DMS153 (cell line): ENCODE results near the gene NMT1.

Source experiments
- DNase-seq: peaks from one replicate; lab custom pipeline; 2025; lab: John Stamatoyannopoulos, UW

Gene NMT1

GRCh38 chr17:45081047-45081703 lies 20.1 kb downstream of the NMT1 start:
- DNase-seq = no peak

DNA sequence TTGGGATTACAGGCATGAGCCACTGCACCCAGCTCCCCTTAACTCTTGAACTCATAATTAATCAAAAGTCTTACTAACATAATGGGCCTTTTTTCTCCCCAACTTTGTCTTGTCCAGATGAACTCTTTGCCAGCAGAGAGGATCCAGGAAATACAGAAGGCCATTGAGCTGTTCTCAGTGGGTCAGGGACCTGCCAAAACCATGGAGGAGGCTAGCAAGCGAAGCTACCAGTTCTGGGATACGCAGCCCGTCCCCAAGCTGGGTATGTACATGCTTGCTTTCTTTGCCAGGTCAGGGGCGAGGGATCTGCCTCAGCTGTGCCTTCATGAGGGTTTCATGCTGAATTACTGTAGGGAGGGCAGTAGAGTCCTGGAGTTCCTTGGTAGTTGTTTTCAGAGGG lies 25.3 kb downstream of the NMT1 start:
- DNase-seq = no peak

GRCh38 chr17:45086865-45087503 lies 25.9 kb downstream of the NMT1 start:
- no peak for DNase-seq

DNA sequence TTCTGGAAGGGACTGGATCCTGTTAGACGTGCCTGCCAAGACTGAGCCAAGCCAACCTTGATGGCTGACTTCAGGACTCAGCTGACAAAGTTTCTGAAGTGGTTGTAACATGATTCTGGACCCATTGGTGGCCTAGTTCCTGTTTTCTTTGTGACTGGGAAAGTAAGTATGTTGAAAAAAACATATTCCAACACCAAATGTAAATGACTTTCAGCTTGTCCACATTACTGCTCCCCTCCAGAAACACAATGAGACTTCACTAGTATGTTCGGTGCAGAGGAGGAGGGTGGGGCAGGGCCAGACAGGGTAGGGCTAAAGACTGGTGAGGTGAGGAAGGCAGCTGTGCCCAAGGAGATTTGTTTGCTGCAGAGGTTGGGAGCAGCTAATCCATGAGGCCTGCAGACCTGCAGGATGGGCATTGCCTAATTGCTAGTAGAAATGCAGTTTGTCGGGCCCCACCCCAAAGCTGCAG lies 26.4 kb downstream of the NMT1 start:
- DNase-seq = no peak

DNA sequence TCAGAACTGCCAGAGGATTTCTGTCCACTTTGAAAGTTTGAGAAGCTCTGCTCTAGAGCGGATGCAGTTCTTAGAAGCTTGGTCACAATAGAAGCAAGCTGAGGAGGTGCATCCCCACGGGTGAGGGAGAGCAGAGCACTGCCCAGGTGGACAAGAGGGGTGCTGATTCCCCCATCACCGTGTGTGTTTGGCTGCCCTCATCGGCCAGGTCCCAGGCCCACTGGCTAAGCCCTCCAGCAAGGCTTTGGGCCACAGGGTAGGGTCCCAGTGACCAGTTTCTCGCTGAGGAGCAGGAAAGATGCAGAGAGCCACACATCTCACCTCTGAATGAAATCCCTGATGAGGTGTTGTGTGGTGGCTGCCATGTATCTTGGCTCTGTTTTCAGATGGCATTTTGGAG lies 26.9 kb downstream of the NMT1 start:
- no peak for DNase-seq

GRCh38 chr17:45088741-45089140 lies 27.6 kb downstream of the NMT1 start:
- no peak for DNase-seq

GRCh38 chr17:45090711-45091110 lies 29.6 kb downstream of the NMT1 start:
- DNase-seq = no peak

DNA sequence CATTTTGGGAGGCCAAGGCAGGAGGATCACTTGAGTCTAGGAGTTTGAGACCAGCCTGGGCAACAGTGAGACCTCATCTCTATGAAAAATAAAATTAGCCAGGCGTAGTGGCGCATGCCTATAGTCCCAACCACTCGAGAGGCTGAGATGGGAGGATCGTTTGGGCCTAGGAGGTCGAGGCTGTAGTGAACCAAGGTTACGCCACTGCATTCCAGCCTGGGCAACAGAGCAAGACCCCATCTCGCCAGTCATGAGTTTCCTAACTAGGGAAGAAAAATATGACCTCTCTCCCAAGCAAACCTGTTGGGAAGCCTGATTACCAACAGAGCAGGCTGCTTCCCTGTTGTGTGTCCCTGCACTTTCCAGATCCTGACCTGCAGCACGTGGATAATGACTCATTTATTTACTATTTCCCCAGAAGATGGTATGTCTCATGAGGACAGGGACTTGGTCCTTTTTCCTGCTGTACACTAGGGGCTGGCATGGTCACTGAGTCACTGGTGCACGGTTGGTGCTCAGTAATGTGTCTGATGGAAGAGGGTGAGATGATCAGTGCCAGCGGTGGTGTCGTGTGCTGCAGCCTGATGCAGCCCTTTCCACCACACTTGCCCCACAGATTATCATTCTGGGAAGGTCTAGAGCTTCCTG lies 30.8 kb downstream of the NMT1 start:
- DNase-seq = no peak

- no peak for DNase-seq
Measured at GRCh38 chr17:45092911-45093430, 31.9 kb downstream of the NMT1 start.

GRCh38 chr17:45093444-45094110 lies 32.5 kb downstream of the NMT1 start:
- no peak for DNase-seq

DNA sequence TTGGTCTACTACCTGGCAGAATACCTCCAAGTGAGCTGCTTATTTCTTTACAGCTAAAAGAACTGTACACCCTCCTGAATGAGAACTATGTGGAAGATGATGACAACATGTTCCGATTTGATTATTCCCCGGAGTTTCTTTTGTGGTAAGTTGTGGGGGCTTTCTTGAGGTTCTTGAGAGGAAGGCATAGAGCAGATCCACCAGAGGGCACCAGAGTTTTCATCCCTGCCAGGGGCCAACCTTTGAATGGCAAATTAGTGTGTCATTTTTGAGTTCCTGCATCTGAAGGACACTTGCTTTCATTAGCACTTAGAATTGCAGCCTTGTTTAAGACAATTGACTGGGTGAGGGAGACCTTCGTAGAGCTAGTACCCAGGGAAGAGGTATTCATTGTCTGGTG lies 35.0 kb downstream of the NMT1 start:
- DNase-seq = no peak

DNA sequence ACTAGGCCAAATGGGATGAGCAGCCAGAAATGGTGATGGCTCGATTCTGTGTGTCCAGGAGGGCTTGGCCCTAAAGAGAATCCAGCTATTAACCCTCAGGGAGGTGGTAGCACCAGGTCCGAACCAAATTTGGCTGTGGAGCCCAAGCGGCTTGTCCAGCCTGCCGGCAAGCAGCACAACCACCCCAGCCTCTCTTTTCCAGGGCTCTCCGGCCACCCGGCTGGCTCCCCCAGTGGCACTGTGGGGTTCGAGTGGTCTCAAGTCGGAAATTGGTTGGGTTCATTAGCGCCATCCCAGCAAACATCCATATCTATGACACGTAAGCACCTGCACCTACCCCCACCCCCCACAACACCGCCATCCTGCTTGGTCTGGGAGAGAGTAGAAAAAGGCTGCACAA lies 35.8 kb downstream of the NMT1 start:
- DNase-seq = no peak

DNA sequence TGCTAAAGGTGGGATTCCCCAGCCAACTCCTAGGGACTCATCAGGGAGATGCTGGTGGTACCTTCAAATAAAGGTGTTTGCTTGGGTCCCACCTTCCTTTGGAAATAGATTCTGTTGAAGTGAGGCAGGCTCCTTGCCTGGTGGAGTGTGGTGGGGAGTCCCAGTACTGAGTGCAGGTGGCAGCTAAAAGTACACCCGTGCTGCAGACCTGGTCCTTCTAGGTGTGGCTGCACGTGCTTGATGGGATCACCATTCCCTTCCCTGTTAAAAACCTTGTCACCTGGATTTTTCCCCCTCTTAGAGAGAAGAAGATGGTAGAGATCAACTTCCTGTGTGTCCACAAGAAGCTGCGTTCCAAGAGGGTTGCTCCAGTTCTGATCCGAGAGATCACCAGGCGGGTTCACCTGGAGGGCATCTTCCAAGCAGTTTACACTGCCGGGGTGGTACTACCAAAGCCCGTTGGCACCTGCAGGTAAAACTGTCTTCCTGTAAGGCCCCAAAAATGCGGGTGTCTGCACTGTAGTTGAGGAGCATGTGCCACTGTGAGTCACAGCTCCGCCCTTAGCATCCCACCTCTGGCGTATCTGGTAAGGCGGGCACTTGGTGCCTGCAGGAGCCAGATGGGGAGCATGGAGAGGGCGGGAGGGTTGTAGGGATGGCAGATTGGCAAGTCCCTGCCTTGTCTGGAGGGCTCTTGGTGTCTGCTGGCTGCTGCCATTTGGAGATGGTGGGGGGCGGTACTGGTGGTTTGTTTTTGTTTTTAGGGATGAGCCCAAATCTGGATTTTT lies 37.2 kb downstream of the NMT1 start:
- DNase-seq = no peak

- peak; percentile 38 for DNase-seq
Measured at GRCh38 chr17:45098869-45099616, 37.9 kb downstream of the NMT1 start.

GRCh38 chr17:45101546-45101882 lies 40.4 kb downstream of the NMT1 start:
- no peak for DNase-seq

DNA sequence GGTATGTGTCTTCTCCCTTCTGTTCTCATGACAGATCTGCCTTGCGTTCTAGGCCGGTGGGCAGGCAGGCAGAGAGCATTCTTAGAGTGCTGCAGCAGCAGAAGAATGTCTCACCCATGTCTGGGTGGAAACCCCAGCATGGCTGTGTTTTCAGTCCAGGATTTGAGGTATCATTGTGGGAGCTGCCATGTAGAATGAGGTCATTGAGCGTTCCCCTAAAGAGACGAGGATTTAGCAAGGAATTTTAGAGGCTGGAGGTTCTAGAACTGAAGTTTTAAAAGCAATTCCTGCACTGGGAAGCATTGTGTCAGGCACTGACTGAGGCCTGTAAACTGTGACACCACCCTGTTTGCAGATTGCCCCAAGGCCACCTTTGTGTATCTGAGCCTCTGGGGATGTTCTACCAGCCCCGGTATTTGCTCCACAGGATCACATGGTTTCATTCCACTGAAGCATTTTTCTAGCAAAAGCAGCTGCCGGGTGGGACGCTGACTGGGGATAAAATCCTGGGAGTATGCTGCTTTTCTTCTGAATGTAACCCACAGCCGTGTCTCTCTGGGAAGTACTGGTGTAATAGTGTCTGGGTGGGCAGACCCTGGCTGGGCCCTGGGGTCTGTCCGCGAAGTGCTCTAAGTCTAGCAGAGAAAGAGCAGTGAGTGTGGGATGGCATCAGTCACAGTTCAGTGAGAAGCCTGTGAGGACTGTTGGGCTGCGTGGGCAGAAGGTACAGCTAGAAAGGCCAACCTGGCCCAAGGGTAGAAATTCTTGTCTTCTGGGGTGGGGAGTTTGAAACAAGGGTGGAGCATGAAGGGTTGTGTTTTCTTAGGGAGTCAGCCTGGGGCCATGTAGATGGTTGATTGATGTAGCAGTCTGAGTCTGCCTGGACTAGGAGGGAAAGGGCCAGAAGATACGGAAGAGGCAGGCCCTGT lies 41.0 kb downstream of the NMT1 start:
- no peak for DNase-seq

GRCh38 chr17:45102856-45103255 lies 41.7 kb downstream of the NMT1 start:
- no peak for DNase-seq

GRCh38 chr17:45103269-45103795 lies 42.2 kb downstream of the NMT1 start:
- no peak for DNase-seq

DNA sequence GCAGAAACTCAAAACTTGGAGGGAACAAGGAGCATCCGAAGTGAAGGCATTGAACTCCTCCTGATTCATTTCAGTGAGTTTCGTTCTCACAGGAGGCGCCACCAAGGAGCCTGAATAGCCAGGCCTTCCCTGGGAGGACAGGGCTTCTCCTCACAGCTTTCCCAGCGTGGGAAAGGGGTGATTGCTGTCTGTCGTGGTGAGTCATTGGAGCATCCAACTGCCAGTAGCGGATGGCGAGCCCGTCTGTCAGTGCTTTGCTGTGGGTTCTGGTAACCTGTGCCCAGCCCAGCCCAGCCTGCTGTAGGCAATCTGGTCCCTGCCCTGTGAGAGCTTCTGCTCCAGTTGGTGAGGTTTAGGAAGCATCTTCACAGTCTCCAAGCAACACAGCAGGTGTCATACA lies 42.9 kb downstream of the NMT1 start:
- DNase-seq = no peak

DNA sequence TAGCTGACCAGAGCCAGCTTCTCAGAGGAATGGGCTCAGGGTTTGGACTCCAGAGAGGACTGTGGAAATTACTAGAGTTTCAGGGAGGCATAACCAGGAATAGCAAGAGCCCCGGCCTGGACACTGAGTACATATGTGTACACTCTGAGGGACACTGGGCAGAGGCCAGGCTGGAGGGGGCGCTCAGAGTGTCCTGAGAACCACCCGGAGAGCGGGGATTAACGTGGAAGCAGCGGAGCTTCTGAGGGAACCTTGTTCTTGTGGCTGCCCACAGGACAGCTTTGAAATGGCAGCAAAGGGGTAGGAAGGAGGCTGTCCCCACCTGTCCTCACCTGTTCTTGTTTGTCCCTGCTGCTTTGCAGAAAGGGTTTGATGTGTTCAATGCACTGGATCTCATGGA lies 43.4 kb downstream of the NMT1 start:
- no peak for DNase-seq
